Measurements from ENCODE around the gene UNC5A.

The UNC5A gene

DNA sequence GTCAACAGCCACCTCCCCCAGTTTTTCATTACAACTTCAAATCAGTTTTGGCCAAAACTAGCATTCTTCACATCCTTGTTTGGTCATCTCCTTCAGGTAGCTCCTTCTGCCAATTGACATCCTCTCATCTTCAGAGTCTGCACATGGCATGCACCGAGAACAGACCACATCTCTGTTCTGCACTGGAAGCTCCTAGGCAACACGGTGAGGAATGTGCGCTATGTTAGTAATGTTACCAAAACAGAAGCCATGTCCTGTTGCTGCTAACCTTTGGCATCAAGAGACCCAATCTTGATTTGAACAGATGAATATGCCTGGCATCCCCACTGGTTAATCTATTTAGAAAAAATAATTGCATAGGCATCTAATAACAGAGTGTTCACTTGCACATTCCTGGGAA is 93.9 kb downstream of the UNC5A start:
- TF ChIP-seq, protein P1, sequence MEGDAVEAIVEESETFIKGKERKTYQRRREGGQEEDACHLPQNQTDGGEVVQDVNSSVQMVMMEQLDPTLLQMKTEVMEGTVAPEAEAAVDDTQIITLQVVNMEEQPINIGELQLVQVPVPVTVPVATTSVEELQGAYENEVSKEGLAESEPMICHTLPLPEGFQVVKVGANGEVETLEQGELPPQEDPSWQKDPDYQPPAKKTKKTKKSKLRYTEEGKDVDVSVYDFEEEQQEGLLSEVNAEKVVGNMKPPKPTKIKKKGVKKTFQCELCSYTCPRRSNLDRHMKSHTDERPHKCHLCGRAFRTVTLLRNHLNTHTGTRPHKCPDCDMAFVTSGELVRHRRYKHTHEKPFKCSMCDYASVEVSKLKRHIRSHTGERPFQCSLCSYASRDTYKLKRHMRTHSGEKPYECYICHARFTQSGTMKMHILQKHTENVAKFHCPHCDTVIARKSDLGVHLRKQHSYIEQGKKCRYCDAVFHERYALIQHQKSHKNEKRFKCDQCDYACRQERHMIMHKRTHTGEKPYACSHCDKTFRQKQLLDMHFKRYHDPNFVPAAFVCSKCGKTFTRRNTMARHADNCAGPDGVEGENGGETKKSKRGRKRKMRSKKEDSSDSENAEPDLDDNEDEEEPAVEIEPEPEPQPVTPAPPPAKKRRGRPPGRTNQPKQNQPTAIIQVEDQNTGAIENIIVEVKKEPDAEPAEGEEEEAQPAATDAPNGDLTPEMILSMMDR (IDR thresholded peaks at IDR 0.05), result no peak
- Histone ChIP-seq H3K27ac (no peak overlapping the region), H3K4me3 (no peak overlapping the region)
- DNase-seq (ENCODE audit: low spot score), result no peak

DNA sequence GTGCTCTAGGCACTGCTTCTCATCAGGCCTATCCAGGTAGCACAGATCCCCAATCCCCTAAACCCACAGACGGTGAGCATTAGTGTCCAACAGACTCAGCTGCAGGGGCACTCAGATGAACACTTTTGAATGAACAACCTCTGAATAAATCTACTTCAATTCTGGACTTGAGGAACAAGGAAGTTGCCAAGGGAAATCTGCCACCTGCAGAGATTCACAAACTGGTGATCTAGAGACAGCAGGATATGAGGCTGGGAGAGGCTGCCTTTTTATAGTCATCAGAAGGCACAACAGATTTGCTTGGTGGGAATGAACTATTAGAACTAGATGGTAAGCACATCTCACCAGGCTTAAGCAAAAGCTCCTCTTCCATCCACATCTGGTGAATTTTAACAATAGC is 95.8 kb downstream of the UNC5A start:
- no peak overlapping the region for H3K4me3 ChIP-seq
- no peak overlapping the region for H3K27ac ChIP-seq
- TF ChIP-seq, protein P1 (IDR thresholded peaks at IDR 0.05), result no peak
- DNase-seq (ENCODE audit: low spot score), result no peak

DNA sequence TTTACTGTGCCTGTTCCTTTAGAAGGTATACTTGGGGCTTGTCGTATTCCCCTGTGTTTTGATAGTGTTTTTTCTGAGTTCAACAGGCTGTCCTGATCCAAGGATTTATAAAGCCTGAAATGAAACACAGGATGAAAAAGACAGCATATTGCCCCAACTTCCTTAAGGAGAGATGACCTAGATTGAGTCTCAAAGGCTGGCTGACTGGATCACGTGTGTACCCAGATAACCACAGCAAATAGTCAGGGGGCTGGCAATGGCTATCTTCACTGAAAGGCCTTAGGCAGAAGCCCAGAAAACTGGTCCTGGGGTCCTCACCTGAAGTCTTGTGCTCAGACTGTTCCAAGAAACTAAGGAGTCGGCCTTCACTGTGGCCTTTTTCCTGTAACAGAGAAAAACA is 96.4 kb downstream of the UNC5A start:
- no peak for DNase-seq (ENCODE audit: low spot score)
- TF ChIP-seq, protein P1 (IDR thresholded peaks at IDR 0.05), result no peak
- no peak overlapping the region for H3K4me3 ChIP-seq
- H3K27ac ChIP-seq, result no peak overlapping the region

DNA sequence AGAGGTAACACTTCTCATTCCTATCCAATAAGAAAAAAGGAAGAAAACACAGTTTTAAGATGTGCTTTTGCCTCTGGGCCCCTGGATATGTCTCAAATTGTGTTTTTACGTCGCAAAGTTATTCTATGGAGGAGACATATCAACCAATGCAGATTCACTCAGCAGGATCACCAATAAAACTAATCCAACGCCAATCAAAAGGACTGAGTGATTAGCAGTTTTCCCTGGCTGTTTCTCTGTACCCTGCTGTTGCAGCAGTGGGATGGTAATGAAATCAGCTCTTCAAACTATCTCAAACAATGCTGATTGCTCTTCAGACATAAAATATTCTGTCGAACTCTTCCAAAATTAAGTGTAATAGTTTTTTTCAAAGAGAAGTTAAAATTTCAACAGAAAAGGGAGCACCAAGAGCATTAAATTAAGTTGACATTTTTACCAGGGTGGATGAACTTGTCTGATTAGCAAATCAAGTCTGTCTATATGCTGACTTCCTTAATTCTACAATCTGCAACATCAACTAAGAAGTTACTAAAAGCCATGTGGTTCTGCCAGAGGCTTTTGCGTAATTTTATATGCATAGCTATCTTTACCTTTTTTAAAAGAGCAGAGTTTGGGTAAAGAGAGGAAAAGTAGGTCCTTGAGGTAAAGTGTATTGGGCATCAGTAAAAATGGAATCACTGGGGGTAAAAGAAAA is 98.5 kb downstream of the UNC5A start:
- TF ChIP-seq, protein P1 (IDR thresholded peaks at IDR 0.05), result no peak
- H3K27ac ChIP-seq, result no peak overlapping the region
- no peak for DNase-seq (ENCODE audit: low spot score)
- no peak overlapping the region for H3K4me3 ChIP-seq

DNA sequence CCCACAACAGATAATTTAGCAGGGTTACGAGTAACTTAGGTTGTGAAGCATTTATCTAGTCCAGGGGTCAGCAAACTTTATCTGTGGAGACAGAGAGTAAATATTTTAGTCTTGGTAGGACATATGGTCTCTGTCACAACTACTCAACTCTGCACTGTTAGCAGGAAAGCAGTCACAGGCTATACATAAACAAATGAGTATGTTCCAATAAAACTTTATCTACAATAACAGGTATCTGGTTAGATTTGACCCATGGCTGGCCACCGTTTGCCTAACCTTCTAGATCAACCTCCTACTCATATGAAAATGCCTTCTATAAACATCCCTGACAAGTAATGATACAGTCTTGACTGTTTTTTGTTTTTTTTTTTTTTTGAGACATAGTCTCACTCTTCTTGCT is 101.8 kb downstream of the UNC5A start:
- DNase-seq (ENCODE audit: low spot score), result no peak
- Histone ChIP-seq H3K27ac (no peak overlapping the region), H3K4me3 (no peak overlapping the region)
- TF ChIP-seq, protein P1 (IDR thresholded peaks at IDR 0.05), result no peak

DNA sequence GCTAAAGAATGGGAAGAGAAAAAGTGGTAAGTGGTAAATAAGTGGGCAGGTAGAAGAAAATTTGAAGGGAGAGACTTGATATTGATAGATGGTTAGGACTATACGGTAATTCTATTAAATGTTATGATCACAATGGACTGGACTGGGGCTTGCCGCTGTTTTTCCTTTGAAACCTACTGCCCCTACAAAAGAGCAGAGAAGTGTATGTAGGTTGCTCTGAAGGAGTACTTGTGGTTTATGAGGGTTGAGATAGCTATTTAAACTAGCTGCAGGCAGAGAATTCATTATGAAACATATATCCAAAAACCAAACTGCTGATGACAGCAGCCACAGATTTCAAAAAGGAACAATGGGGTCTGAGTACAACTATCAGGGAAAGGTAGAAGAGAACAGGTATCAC is 105.5 kb downstream of the UNC5A start:
- TF ChIP-seq, protein P1 (IDR thresholded peaks at IDR 0.05), result no peak

DNA sequence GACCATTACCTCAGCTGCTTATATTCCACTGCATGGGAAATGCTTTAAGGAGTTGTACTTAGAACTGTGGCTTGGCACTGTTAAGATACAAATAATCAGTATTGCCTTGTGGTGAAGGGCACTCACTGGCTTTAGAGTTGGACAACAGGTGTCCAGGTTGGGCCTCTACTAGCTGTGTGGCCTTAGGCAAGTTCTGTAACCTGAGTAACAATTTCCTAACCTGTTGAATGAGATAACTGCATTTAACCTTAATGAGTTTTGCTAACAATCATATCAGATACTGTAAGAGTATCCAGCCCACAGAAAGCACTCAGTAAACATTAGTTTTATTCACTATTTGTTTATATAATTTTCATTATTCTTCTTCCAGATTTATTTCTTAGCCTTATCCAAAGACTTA is 106.0 kb downstream of the UNC5A start:
- no peak overlapping the region for H3K27ac ChIP-seq
- no peak for DNase-seq (ENCODE audit: low spot score)
- TF ChIP-seq, protein P1 (IDR thresholded peaks at IDR 0.05), result no peak
- H3K4me3 ChIP-seq, result no peak overlapping the region

More for the DNA sequence above, 105.5 kb downstream of the UNC5A start:
- Histone ChIP-seq H3K4me3 (no peak overlapping the region), H3K27ac (no peak overlapping the region)
- no peak for DNase-seq (ENCODE audit: low spot score)
